ENCODE measurements around the gene SEL1L3.

SEL1L3 gene

GRCh38 chr4:25837107-25837506 is 25.7 kb downstream of the SEL1L3 start:
- WGBS (ENCODE audit: insufficient coverage, insufficient read length): no CpG with 5 or more reads among the region's 4 CpGs
- no peaks in the 10 kb centered on the region for H3K27me3 ChIP-seq (ENCODE audit: control insufficient read depth, insufficient read depth, low read length)
- no peak for DNase-seq (ENCODE audit: low read depth, low spot score)

GRCh38 chr4:25835384-25835783 is 27.4 kb downstream of the SEL1L3 start:
- Histone ChIP-seq H3K27me3 (ENCODE audit: control insufficient read depth, insufficient read depth, low read length) (no peaks in the 10 kb centered on the region), H3K4me1 (ENCODE audit: control insufficient read depth, insufficient read depth, low read length) (no peaks in the 10 kb centered on the region; the same call in 1 of the 2 replicates), H3K4me3 (ENCODE audit: low read length) (no peak overlapping the region), H3K36me3 (ENCODE audit: control insufficient read depth, insufficient read depth, low read length) (no peaks in the 10 kb centered on the region; the same call in 1 of the 2 replicates), H3K27ac (ENCODE audit: low read length) (no peak overlapping the region), H3K9me3 (ENCODE audit: control insufficient read depth, insufficient read depth, low read length) (no peaks in the 10 kb centered on the region)
- no peak for DNase-seq (ENCODE audit: low read depth, low spot score)
- WGBS (ENCODE audit: insufficient coverage, insufficient read length): no CpG with 5 or more reads among the region's 1 CpG

More at GRCh38 chr4:25837107-25837506, 25.7 kb downstream of the SEL1L3 start:
- Histone ChIP-seq H3K36me3 (ENCODE audit: control insufficient read depth, insufficient read depth, low read length) (no peaks in the 10 kb centered on the region; the same call in 1 of the 2 replicates), H3K27ac (ENCODE audit: low read length) (no peak overlapping the region), H3K4me3 (ENCODE audit: low read length) (no peak overlapping the region), H3K4me1 (ENCODE audit: control insufficient read depth, insufficient read depth, low read length) (no peaks in the 10 kb centered on the region; the same call in 1 of the 2 replicates), H3K9me3 (ENCODE audit: control insufficient read depth, insufficient read depth, low read length) (no peaks in the 10 kb centered on the region)

- WGBS (ENCODE audit: insufficient coverage, insufficient read length): no CpG with 5 or more reads among the region's 5 CpGs
- Histone ChIP-seq H3K36me3 (ENCODE audit: control insufficient read depth, insufficient read depth, low read length) (no peaks in the 10 kb centered on the region; the same call in 1 of the 2 replicates), H3K27ac (ENCODE audit: low read length) (no peak overlapping the region), H3K9me3 (ENCODE audit: control insufficient read depth, insufficient read depth, low read length) (no peaks in the 10 kb centered on the region), H3K4me1 (ENCODE audit: control insufficient read depth, insufficient read depth, low read length) (no peaks in the 10 kb centered on the region; the same call in 1 of the 2 replicates), H3K27me3 (ENCODE audit: control insufficient read depth, insufficient read depth, low read length) (no peaks in the 10 kb centered on the region), H3K4me3 (ENCODE audit: low read length) (no peak overlapping the region)
- DNase-seq (ENCODE audit: low read depth, low spot score): no peak
These were observed 28.2 kb downstream of the SEL1L3 start for GRCh38 chr4:25834411-25835107.

- Histone ChIP-seq H3K36me3 (ENCODE audit: control insufficient read depth, insufficient read depth, low read length) (no peaks in the 10 kb centered on the region; the same call in 1 of the 2 replicates), H3K27me3 (ENCODE audit: control insufficient read depth, insufficient read depth, low read length) (no peaks in the 10 kb centered on the region), H3K27ac (ENCODE audit: low read length) (no peak overlapping the region), H3K9me3 (ENCODE audit: control insufficient read depth, insufficient read depth, low read length) (no peaks in the 10 kb centered on the region), H3K4me3 (ENCODE audit: low read length) (no peak overlapping the region), H3K4me1 (ENCODE audit: control insufficient read depth, insufficient read depth, low read length) (no peaks in the 10 kb centered on the region)
- WGBS (ENCODE audit: insufficient coverage, insufficient read length): no CpG with 5 or more reads among the region's 5 CpGs
- no peak for DNase-seq (ENCODE audit: low read depth, low spot score)
These were observed 32.2 kb downstream of the SEL1L3 start for GRCh38 chr4:25830548-25830947.

- WGBS (ENCODE audit: insufficient coverage, insufficient read length): no CpG with 5 or more reads among the region's 4 CpGs
- no peaks in the 10 kb centered on the region for H3K4me1 ChIP-seq (ENCODE audit: control insufficient read depth, insufficient read depth, low read length)
- H3K27me3 ChIP-seq (ENCODE audit: control insufficient read depth, insufficient read depth, low read length): no peaks in the 10 kb centered on the region
- H3K4me3 ChIP-seq (ENCODE audit: low read length): no peak overlapping the region
- H3K9me3 ChIP-seq (ENCODE audit: control insufficient read depth, insufficient read depth, low read length): no peaks in the 10 kb centered on the region
- no peak for DNase-seq (ENCODE audit: low read depth, low spot score)
- H3K27ac ChIP-seq (ENCODE audit: low read length): no peak overlapping the region
- H3K36me3 ChIP-seq (ENCODE audit: control insufficient read depth, insufficient read depth, low read length): no peaks in the 10 kb centered on the region; the same call in 1 of the 2 replicates
These were observed 34.9 kb downstream of the SEL1L3 start for GRCh38 chr4:25827897-25828296.

- no peak overlapping the region for H3K4me3 ChIP-seq (ENCODE audit: low read length)
- H3K4me1 ChIP-seq (ENCODE audit: control insufficient read depth, insufficient read depth, low read length): no peaks in the 10 kb centered on the region; the same call in 1 of the 2 replicates
- no peaks in the 10 kb centered on the region for H3K27me3 ChIP-seq (ENCODE audit: control insufficient read depth, insufficient read depth, low read length)
- WGBS (ENCODE audit: insufficient coverage, insufficient read length): no CpG with 5 or more reads among the region's 4 CpGs
- DNase-seq (ENCODE audit: low read depth, low spot score): no peak
- no peaks in the 10 kb centered on the region; the same call in 1 of the 2 replicates for H3K36me3 ChIP-seq (ENCODE audit: control insufficient read depth, insufficient read depth, low read length)
- no peaks in the 10 kb centered on the region for H3K9me3 ChIP-seq (ENCODE audit: control insufficient read depth, insufficient read depth, low read length)
- H3K27ac ChIP-seq (ENCODE audit: low read length): no peak overlapping the region
These were observed 35.4 kb downstream of the SEL1L3 start for GRCh38 chr4:25827373-25827772.

- no peak for DNase-seq (ENCODE audit: low read depth, low spot score)
- H3K4me3 ChIP-seq (ENCODE audit: low read length): no peak overlapping the region
- no peaks in the 10 kb centered on the region; the same call in 1 of the 2 replicates for H3K36me3 ChIP-seq (ENCODE audit: control insufficient read depth, insufficient read depth, low read length)
- H3K9me3 ChIP-seq (ENCODE audit: control insufficient read depth, insufficient read depth, low read length): no peaks in the 10 kb centered on the region
- peaks cover 4% of the 10 kb centered on the region for H3K4me1 ChIP-seq (ENCODE audit: control insufficient read depth, insufficient read depth, low read length)
- WGBS (ENCODE audit: insufficient coverage, insufficient read length): no CpG with 5 or more reads among the region's 10 CpGs
- no peaks in the 10 kb centered on the region; the same call in 1 of the 2 replicates for H3K27me3 ChIP-seq (ENCODE audit: control insufficient read depth, insufficient read depth, low read length)
- no peak overlapping the region for H3K27ac ChIP-seq (ENCODE audit: low read length)
These were observed 36.6 kb downstream of the SEL1L3 start for GRCh38 chr4:25826074-25826752.

- Histone ChIP-seq H3K9me3 (ENCODE audit: control insufficient read depth, insufficient read depth, low read length) (no peaks in the 10 kb centered on the region), H3K27me3 (ENCODE audit: control insufficient read depth, insufficient read depth, low read length) (no peaks in the 10 kb centered on the region; the same call in 1 of the 2 replicates), H3K27ac (ENCODE audit: low read length) (no peak overlapping the region), H3K36me3 (ENCODE audit: control insufficient read depth, insufficient read depth, low read length) (0 out of 2 replicates have a peak, but pooled peaks cover 2% of the 10 kb centered on the region), H3K4me1 (ENCODE audit: control insufficient read depth, insufficient read depth, low read length) (peaks cover 4% of the 10 kb centered on the region), H3K4me3 (ENCODE audit: low read length) (no peak overlapping the region)
- no peak for DNase-seq (ENCODE audit: low read depth, low spot score)
- WGBS (ENCODE audit: insufficient coverage, insufficient read length): no CpG with 5 or more reads among the region's 7 CpGs
These were observed 39.2 kb downstream of the SEL1L3 start for GRCh38 chr4:25823632-25824031.

- Histone ChIP-seq H3K27ac (ENCODE audit: low read length) (no peak overlapping the region), H3K9me3 (ENCODE audit: control insufficient read depth, insufficient read depth, low read length) (no peaks in the 10 kb centered on the region), H3K4me1 (ENCODE audit: control insufficient read depth, insufficient read depth, low read length) (peaks cover 4% of the 10 kb centered on the region), H3K27me3 (ENCODE audit: control insufficient read depth, insufficient read depth, low read length) (no peaks in the 10 kb centered on the region; the same call in 1 of the 2 replicates), H3K36me3 (ENCODE audit: control insufficient read depth, insufficient read depth, low read length) (peaks cover 3% of the 10 kb centered on the region; the same call in 1 of the 2 replicates), H3K4me3 (ENCODE audit: low read length) (no peak overlapping the region)
- WGBS (ENCODE audit: insufficient coverage, insufficient read length): no CpG with 5 or more reads among the region's 8 CpGs
- DNase-seq (ENCODE audit: low read depth, low spot score): no peak
These were observed 40.9 kb downstream of the SEL1L3 start for GRCh38 chr4:25821899-25822298.

GRCh38 chr4:25821267-25821666 is 41.5 kb downstream of the SEL1L3 start:
- H3K9me3 ChIP-seq (ENCODE audit: control insufficient read depth, insufficient read depth, low read length): no peaks in the 10 kb centered on the region
- no peak for DNase-seq (ENCODE audit: low read depth, low spot score)
- no peaks in the 10 kb centered on the region; the same call in 1 of the 2 replicates for H3K27me3 ChIP-seq (ENCODE audit: control insufficient read depth, insufficient read depth, low read length)
- peaks cover 3% of the 10 kb centered on the region; the same call in 1 of the 2 replicates for H3K36me3 ChIP-seq (ENCODE audit: control insufficient read depth, insufficient read depth, low read length)
- no CpG with 5 or more reads among the region's 7 CpGs for WGBS (ENCODE audit: insufficient coverage, insufficient read length)
- H3K4me3 ChIP-seq (ENCODE audit: low read length): no peak overlapping the region
- H3K4me1 ChIP-seq (ENCODE audit: control insufficient read depth, insufficient read depth, low read length): peaks cover 4% of the 10 kb centered on the region
- no peak overlapping the region for H3K27ac ChIP-seq (ENCODE audit: low read length)
